Measurements from ENCODE around the gene CRABP2. TPM values are rescaled to one million over a fixed set of nuclear protein-coding genes. Genes with fewer than 3 reads are reported as not detected.

Gene CRABP2
- total RNA-seq, 1 donor from 2014 or later, result 110 TPM

DNA sequence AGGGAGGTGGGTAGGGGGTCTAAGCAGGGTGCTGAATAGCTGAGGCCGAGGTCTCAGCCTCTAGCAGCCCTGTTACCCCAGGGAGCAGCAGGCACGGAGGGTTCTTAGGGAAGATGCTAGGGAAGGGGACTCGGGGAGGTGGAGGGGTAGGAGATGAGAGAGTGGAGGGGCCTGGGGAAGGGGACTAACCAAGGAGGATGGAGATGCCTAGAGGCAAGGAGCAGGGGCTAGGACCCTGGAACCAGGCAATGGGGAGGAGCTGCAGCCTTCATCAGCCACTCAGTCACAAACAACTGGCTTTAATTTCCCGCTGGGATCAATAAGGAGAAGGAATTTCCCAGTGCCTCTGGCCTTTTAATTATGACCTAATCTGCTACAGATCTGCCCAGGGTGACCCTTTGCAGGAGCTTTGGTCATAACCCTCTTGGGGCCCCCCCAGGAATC lies 2.9 kb upstream of the CRABP2 start:
- H3K27ac Mint-ChIP-seq, result peak overlapping the region; percentile 92
- peaks cover 73% of the 10 kb centered on the region for H3K4me1 Mint-ChIP-seq
- Histone ChIP-seq H3K36me3 (no peaks in the 10 kb centered on the region), H3K9ac (no peak overlapping the region), H3K79me2 (ENCODE audit: low read depth) (peaks cover 19% of the 10 kb centered on the region), H3K9me3 (ENCODE audit: low read depth) (no peaks in the 10 kb centered on the region), H3K4me3 (peak overlapping the region; percentile 61), H3K4me1 (peaks cover 68% of the 10 kb centered on the region), H3K27me3 (peaks cover 16% of the 10 kb centered on the region), H3F3A (ENCODE audit: low read depth) (peaks cover 90% of the 10 kb centered on the region), H3K27ac (peak overlapping the region; percentile 91), H2AFZ (replicated peaks) (no peak overlapping the region), H3K4me2 (peak overlapping the region; percentile 96), H4K20me1 (ENCODE audit: low read depth) (peaks cover 14% of the 10 kb centered on the region)
- TF ChIP-seq, protein P1, sequence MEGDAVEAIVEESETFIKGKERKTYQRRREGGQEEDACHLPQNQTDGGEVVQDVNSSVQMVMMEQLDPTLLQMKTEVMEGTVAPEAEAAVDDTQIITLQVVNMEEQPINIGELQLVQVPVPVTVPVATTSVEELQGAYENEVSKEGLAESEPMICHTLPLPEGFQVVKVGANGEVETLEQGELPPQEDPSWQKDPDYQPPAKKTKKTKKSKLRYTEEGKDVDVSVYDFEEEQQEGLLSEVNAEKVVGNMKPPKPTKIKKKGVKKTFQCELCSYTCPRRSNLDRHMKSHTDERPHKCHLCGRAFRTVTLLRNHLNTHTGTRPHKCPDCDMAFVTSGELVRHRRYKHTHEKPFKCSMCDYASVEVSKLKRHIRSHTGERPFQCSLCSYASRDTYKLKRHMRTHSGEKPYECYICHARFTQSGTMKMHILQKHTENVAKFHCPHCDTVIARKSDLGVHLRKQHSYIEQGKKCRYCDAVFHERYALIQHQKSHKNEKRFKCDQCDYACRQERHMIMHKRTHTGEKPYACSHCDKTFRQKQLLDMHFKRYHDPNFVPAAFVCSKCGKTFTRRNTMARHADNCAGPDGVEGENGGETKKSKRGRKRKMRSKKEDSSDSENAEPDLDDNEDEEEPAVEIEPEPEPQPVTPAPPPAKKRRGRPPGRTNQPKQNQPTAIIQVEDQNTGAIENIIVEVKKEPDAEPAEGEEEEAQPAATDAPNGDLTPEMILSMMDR (IDR thresholded peaks at IDR 0.05), result no peak
- TF ChIP-seq EZH2 (IDR thresholded peaks at IDR 0.05) (no peak), EZH2phosphoT487 (IDR thresholded peaks at IDR 0.05) (no peak)
- peak; percentile 76 for DNase-seq (ENCODE audit: low spot score)
- peaks cover 25% of the 10 kb centered on the region for H3K27me3 Mint-ChIP-seq (ENCODE audit: insufficient read depth, low read depth)
- H3K36me3 Mint-ChIP-seq, result no peaks in the 10 kb centered on the region
- no peaks in the 10 kb centered on the region for H3K9me3 Mint-ChIP-seq
- peak overlapping the region; percentile 73 for H3K4me3 Mint-ChIP-seq

GRCh38 chr1:156707417-156708217 lies 2.2 kb upstream of the CRABP2 start:
- peaks cover 26% of the 10 kb centered on the region for H3K79me2 ChIP-seq (ENCODE audit: low read depth)
- no peak overlapping the region for H3K9ac ChIP-seq
- H3K4me2 ChIP-seq, result peak overlapping the region; percentile 96

GRCh38 chr1:156706657-156707416 lies 1.5 kb upstream of the CRABP2 start:
- peaks cover 75% of the 10 kb centered on the region for H3K4me1 ChIP-seq
- Mint-ChIP-seq H3K4me1 (peaks cover 76% of the 10 kb centered on the region), H3K9me3 (no peaks in the 10 kb centered on the region), H3K36me3 (no peaks in the 10 kb centered on the region), H3K27ac (peak overlapping the region; percentile 97), H3K4me3 (peak overlapping the region; percentile 87), H3K27me3 (ENCODE audit: insufficient read depth, low read depth) (peaks cover 20% of the 10 kb centered on the region)
- H3F3A ChIP-seq (ENCODE audit: low read depth), result peaks cover 83% of the 10 kb centered on the region
- peaks cover 33% of the 10 kb centered on the region for H3K79me2 ChIP-seq (ENCODE audit: low read depth)
- peak overlapping the region; percentile 61 for H3K4me3 ChIP-seq
- TF ChIP-seq, protein P1 (IDR thresholded peaks at IDR 0.05), result no peak
- no peak for TF ChIP-seq EZH2 (IDR thresholded peaks at IDR 0.05)
- no peak for TF ChIP-seq EZH2phosphoT487 (IDR thresholded peaks at IDR 0.05)
- peak overlapping the region; percentile 96 for H3K4me2 ChIP-seq
- H4K20me1 ChIP-seq (ENCODE audit: low read depth), result peaks cover 28% of the 10 kb centered on the region
- H3K27ac ChIP-seq, result peak overlapping the region; percentile 91
- no peak overlapping the region for H3K9ac ChIP-seq
- H3K27me3 ChIP-seq, result peaks cover 16% of the 10 kb centered on the region
- no peak overlapping the region for H2AFZ ChIP-seq (replicated peaks)
- peak; percentile 90 for DNase-seq (ENCODE audit: low spot score)
- H3K36me3 ChIP-seq, result no peaks in the 10 kb centered on the region
- no peaks in the 10 kb centered on the region for H3K9me3 ChIP-seq (ENCODE audit: low read depth)

More at GRCh38 chr1:156707417-156708217, 2.2 kb upstream of the CRABP2 start:
- Histone ChIP-seq H2AFZ (replicated peaks) (no peak overlapping the region), H4K20me1 (ENCODE audit: low read depth) (peaks cover 20% of the 10 kb centered on the region), H3K27me3 (peaks cover 16% of the 10 kb centered on the region), H3K4me1 (peaks cover 75% of the 10 kb centered on the region), H3K4me3 (peak overlapping the region; percentile 61), H3K36me3 (no peaks in the 10 kb centered on the region), H3K27ac (peak overlapping the region; percentile 91), H3K9me3 (ENCODE audit: low read depth) (no peaks in the 10 kb centered on the region), H3F3A (ENCODE audit: low read depth) (peaks cover 87% of the 10 kb centered on the region)
- Mint-ChIP-seq H3K27ac (peak overlapping the region; percentile 95), H3K36me3 (no peaks in the 10 kb centered on the region), H3K4me3 (peak overlapping the region; percentile 87), H3K4me1 (peaks cover 78% of the 10 kb centered on the region), H3K9me3 (no peaks in the 10 kb centered on the region), H3K27me3 (ENCODE audit: insufficient read depth, low read depth) (peaks cover 25% of the 10 kb centered on the region)
- TF ChIP-seq EZH2 (IDR thresholded peaks at IDR 0.05) (no peak), EZH2phosphoT487 (IDR thresholded peaks at IDR 0.05) (no peak)
- TF ChIP-seq, protein P1 (IDR thresholded peaks at IDR 0.05), result no peak
- DNase-seq (ENCODE audit: low spot score), result peak; percentile 84
